Superior temporal gyrus (tissue), 1 donor: ENCODE results near the gene DNPH1.

ENCODE experiments used
- DNase-seq: peaks from one replicate; pipeline ENCODE4 v3.0.0-alpha.2; 2016; ENCODE audit errors: extremely low spot score

The DNPH1 gene

GRCh38 chr6:43215066-43215465 lies 14.2 kb downstream of the DNPH1 start:
- no peak for DNase-seq

- DNase-seq: no peak
Measured at GRCh38 chr6:43213431-43213830, 15.8 kb downstream of the DNPH1 start.

- no peak for DNase-seq
Measured at GRCh38 chr6:43211955-43212354, 17.3 kb downstream of the DNPH1 start.

- DNase-seq: no peak
Measured at GRCh38 chr6:43207286-43207685, 22.0 kb downstream of the DNPH1 start.

- DNase-seq: no peak
Measured at GRCh38 chr6:43205849-43206248, 23.4 kb downstream of the DNPH1 start.

- no peak for DNase-seq
Measured at GRCh38 chr6:43204271-43205105, 24.8 kb downstream of the DNPH1 start.

GRCh38 chr6:43203718-43204095 lies 25.6 kb downstream of the DNPH1 start:
- DNase-seq: no peak

- DNase-seq: no peak
Measured at GRCh38 chr6:43203029-43203717, 26.1 kb downstream of the DNPH1 start.

- DNase-seq: no peak
Measured at GRCh38 chr6:43202451-43202850, 26.8 kb downstream of the DNPH1 start.

GRCh38 chr6:43200541-43200940 lies 28.7 kb downstream of the DNPH1 start:
- DNase-seq: no peak

GRCh38 chr6:43199912-43200311 lies 29.4 kb downstream of the DNPH1 start:
- no peak for DNase-seq

- no peak for DNase-seq
Measured at GRCh38 chr6:43196337-43196736, 32.9 kb downstream of the DNPH1 start.

- no peak for DNase-seq
Measured at GRCh38 chr6:43193929-43194328, 35.4 kb downstream of the DNPH1 start.

GRCh38 chr6:43192911-43193310 lies 36.4 kb downstream of the DNPH1 start:
- DNase-seq: no peak

GRCh38 chr6:43189776-43190304 lies 39.4 kb downstream of the DNPH1 start:
- DNase-seq: no peak

- no peak for DNase-seq
Measured at GRCh38 chr6:43188426-43188825, 40.9 kb downstream of the DNPH1 start.

GRCh38 chr6:43187821-43188220 lies 41.5 kb downstream of the DNPH1 start:
- DNase-seq: no peak

GRCh38 chr6:43186706-43187105 lies 42.6 kb downstream of the DNPH1 start:
- DNase-seq: no peak

- DNase-seq: no peak
Measured at GRCh38 chr6:43186019-43186418, 43.3 kb downstream of the DNPH1 start.

- DNase-seq: no peak
Measured at GRCh38 chr6:43185391-43185985, 43.8 kb downstream of the DNPH1 start.

GRCh38 chr6:43184268-43184985 lies 44.9 kb downstream of the DNPH1 start:
- peak; percentile 40 for DNase-seq

- no peak for DNase-seq
Measured at GRCh38 chr6:43183441-43183840, 45.8 kb downstream of the DNPH1 start.
